Testis (tissue), 2 donors: ENCODE results near the gene MAD2L1BP.

ENCODE experiments used
- POLR2A ChIP-seq: fragments of 450-650 bp; IDR thresholded peaks from one replicate; pipeline ENCODE4 v1.6.1; 2017; ENCODE audit warnings: antibody characterized with exemption, mild to moderate bottlenecking, moderate library complexity
- TF ChIP-seq, protein P1 (sequence below), 3 experiments: fragments of 450-650 bp in 2 of 3; fragments of 200-600 bp in 1 of 3; sonication (generic) in 1 of 3; IDR thresholded peaks; one replicate each; pipeline ENCODE4 v1.5.1; 2016 to 2019; ENCODE audit warnings: antibody characterized with exemption in 3 of 3, mild to moderate bottlenecking in 2 of 3, moderate library complexity in 1 of 3

GRCh38 chr6:43635387-43636307, at the start of gene MAD2L1BP:
- TF ChIP-seq, protein P1, sequence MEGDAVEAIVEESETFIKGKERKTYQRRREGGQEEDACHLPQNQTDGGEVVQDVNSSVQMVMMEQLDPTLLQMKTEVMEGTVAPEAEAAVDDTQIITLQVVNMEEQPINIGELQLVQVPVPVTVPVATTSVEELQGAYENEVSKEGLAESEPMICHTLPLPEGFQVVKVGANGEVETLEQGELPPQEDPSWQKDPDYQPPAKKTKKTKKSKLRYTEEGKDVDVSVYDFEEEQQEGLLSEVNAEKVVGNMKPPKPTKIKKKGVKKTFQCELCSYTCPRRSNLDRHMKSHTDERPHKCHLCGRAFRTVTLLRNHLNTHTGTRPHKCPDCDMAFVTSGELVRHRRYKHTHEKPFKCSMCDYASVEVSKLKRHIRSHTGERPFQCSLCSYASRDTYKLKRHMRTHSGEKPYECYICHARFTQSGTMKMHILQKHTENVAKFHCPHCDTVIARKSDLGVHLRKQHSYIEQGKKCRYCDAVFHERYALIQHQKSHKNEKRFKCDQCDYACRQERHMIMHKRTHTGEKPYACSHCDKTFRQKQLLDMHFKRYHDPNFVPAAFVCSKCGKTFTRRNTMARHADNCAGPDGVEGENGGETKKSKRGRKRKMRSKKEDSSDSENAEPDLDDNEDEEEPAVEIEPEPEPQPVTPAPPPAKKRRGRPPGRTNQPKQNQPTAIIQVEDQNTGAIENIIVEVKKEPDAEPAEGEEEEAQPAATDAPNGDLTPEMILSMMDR (IDR thresholded peaks at IDR 0.05): no peak
- peak; percentile 10 for TF ChIP-seq POLR2A
